GM19043 (cell line): Measurements from ENCODE around the gene PAM.

ENCODE experiments used
- ATAC-seq: cut with Tn5 transposase; IDR thresholded peaks from one replicate; pipeline ENCODE4 v1.9.1; 2021; ENCODE audit warnings: low read depth; ENCODE audit not compliant: unreplicated experiment

PAM gene

DNA sequence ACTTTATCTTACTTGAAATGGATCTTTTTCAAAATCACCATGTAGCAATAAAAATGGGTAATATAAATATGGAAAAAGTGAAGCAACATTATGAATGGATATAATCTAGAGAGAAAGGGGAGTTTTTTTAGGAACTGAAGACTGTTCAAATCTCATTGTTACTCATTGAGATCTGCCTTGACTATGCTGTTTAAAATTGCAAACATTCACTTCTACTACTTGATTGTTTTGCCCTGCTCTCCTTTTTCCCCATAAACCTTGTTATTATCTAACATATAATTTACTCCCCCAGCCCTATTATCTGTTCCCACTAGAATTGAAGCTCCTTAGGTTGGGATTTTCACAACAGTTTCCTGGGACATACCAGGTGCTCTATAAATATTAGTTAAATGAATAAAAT lies 22.0 kb downstream of the PAM start:
- no peak for ATAC-seq

GRCh38 chr5:102778478-102778877 lies 23.4 kb downstream of the PAM start:
- no peak for ATAC-seq

DNA sequence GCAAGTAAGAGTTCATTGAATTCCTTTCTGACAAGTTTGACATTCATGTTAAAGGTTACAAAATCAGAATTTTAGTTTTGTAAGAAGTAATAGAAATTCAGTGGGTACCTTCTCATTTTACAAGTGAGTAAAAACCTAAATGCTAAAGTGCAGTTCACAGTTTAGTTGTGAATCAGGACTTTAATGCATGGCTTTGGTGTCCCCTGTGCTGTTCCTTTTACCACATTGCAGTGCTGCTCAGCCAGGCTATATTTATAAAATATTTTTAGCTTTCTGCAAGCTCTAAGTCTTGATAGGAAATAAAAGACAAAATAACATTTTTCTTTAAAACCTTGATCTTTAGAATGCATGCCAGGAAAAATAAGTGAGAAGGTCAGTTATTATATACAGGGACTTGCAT lies 26.3 kb downstream of the PAM start:
- ATAC-seq, result no peak

- no peak for ATAC-seq
These were observed 26.7 kb downstream of the PAM start for GRCh38 chr5:102781786-102782185.

GRCh38 chr5:102782217-102782872 lies 27.2 kb downstream of the PAM start:
- ATAC-seq, result no peak

- no peak for ATAC-seq
These were observed 32.0 kb downstream of the PAM start for GRCh38 chr5:102787134-102787533.

DNA sequence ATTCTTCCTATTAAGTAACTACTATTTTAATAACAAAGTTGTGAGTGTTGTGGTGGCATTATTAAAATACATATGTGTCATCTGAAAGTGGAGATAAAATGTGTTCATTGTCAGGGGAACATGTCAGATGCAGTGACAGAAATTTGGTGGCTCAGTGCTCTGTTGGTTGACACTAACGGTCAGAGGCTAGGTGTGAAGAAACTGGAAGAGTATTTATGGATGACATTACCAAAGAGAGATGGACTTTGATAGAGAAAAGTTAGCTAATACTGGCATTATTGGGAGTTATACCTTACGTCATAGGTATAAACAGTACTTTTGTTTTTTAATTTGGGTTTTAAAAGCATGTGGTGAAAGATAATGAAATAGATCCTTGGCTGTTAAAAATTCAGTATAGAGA lies 33.7 kb downstream of the PAM start:
- no peak for ATAC-seq

GRCh38 chr5:102789469-102789868 lies 34.4 kb downstream of the PAM start:
- no peak for ATAC-seq

DNA sequence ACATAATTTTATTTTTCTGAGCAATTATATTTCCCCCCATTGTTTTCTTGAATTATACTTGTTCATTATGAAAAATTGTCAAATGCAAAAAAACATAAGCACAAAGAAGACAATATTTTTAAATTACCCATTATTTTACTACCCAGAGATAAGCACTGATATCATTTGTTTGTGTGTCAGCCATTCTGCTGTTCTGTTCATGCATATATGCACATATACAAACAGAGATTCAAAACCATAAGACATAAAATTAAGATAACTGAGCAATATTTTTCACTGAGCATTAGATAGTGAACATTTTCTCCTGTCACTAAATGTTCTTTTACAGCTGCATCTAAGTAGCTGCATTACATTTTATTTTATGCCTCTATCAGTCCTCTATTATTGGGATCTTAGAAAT lies 35.6 kb downstream of the PAM start:
- ATAC-seq, result no peak

- ATAC-seq, result no peak
These were observed 37.6 kb downstream of the PAM start for GRCh38 chr5:102792705-102793104.

- ATAC-seq, result no peak
These were observed 38.9 kb downstream of the PAM start for GRCh38 chr5:102794047-102794446.

- ATAC-seq, result no peak
These were observed 39.7 kb downstream of the PAM start for GRCh38 chr5:102794677-102795331.

- no peak for ATAC-seq
These were observed 40.4 kb downstream of the PAM start for GRCh38 chr5:102795526-102795925.

- no peak for ATAC-seq
These were observed 40.9 kb downstream of the PAM start for GRCh38 chr5:102796009-102796408.

- ATAC-seq, result no peak
These were observed 41.4 kb downstream of the PAM start for GRCh38 chr5:102796498-102796897.

- ATAC-seq, result no peak
These were observed 42.3 kb downstream of the PAM start for GRCh38 chr5:102797322-102797884.

DNA sequence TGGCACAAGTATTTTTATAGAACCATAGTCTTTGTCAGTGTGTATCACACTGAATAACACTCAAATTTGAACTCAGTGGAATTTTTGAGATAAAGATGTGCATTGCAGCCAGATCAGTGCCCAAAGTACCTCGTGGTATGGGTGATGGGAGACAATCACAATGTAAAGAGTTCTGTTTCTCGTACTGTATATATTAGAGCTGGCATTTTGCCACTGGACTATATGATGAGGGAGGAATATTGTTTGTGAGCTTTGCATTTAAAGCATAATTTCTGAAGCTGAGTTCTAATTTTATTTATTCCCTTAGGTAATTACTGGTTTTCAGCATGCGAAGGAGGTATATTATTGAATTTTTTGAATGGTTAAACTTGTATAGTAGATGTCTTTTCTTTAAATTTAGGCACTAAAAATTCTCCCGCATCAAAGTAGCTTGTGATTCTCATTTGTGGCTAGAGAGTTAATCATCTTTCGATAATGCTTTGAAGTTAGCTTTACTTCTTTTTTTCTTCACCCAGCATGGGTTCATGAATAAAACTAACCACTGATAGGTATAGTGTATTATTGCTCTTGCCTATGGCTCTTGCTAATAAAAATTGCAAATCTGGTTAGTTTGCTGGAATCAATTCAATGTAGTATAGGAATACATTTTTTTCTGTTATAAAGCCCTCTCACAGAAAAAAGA lies 43.1 kb downstream of the PAM start:
- no peak for ATAC-seq

GRCh38 chr5:102799017-102799416 lies 43.9 kb downstream of the PAM start:
- no peak for ATAC-seq

DNA sequence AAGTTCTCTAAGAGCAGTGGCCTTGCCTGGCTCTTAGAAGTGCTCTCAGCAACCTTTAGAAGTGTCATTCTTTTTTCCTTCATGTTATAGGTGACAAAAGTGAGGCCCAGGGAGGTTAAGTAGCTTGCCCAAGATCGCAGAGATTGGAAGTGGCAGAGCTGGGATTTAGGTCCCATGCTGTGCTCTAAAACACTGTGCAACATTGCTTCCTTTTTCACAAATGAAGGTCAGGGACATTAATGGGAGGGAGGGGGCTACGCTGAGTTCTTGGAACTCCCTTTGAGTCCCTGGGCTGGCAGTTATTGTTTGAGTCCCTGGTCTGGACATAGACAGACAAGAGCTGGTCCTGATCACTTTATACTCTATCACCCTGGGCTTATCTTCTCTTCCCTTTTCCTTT lies 45.3 kb downstream of the PAM start:
- ATAC-seq, result no peak

DNA sequence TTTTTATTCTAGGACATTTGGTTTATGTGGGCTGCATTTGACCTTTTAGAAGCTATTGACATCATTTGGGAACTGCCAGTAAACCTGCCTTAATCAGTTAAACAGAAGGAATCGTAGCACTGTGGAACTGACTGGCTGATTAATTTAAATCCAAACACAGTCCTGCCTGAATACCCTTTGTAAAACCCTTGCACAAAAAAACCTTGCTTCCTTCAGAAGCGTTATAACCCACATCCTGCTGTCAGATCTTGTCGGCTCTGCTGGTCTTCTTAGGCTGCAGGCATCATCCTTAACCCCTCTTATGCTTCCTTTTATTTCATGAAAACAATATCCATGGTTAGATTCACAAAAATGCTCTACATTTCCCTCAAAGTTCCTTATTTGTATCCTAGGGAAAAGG lies 46.3 kb downstream of the PAM start:
- ATAC-seq, result no peak

DNA sequence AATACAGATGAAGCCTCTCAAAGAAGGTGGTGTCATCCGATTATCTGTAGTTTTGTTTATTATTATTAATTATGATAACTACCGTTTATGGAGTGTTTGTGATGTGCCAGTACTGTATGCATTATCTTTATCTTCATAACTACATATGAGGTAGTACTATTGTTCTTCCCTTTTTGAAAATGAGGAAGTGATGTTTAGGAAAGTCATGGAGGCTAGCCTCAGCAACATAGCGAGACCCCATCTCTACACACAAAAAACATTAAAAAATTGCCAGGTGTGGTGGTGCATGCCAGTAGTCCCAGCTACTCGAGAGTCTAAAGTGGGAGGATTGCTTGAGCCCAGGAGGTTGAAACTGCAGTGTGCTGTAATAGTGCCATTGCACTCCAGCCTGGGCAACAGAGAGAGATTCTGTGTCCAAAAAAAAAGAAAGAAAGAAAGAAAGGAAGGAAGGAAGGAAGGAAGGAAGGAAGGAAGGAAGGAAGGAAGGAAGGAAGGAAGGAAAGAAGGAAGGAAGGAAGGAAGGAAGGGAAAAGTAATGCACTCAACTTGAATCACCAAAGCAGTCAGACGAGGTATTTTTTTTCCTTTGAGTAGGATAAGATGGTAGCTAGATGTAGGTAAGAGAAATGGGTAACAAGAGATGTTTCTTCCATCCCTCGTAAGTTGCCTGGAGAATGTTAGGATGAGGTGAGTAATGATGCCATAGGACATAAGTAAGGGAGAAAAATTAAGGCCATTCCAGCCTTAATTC lies 47.8 kb downstream of the PAM start:
- no peak for ATAC-seq
